Heart left ventricle (tissue), 13 donors: ENCODE results near the gene ZNF197.

ENCODE experiments used
- CTCF ChIP-seq, 12 donors: fragments of 200-600 bp; sonication (generic) in 4 of 12; IDR thresholded peaks; one replicate each; pipeline versions ENCODE4 v1.5.0 to v1.8.0; 2018 to 2022; ENCODE audit warnings: antibody characterized with exemption in 12 of 12, mild to moderate bottlenecking in 5 of 12
- POLR2A ChIP-seq, 2 donors: fragments of 450-650 bp; IDR thresholded peaks; one replicate each; pipeline ENCODE4 v1.6.1; 2017; ENCODE audit warnings: antibody characterized with exemption in 2 of 2, mild to moderate bottlenecking in 2 of 2, moderate library complexity in 2 of 2
- donor health status: ischemic (EF 13 %, LVEDD 7.1; RV severe dilation, severe dysfunction).
- donor health status: DM: no; HTN: yes; CAD: no.
- donor health status: DM: no; HTN: no; CAD: no.
- donor health status: ischemic (EF 25% LVEDD 6.9; RV normal size, moderate dysfunction).
- donor health status: ischemic (EF 25% LVEDD 5.7; RV mildly dilated, moderate dysfunction).
- donor health status: ischemic (EF 35%, LVEDD 5.7; RV mildly dilated, moderate dysfunction).
- donor health status: nonischemic (EF 11% LVEDD 7.7; RV severe dilation, severe dysfunction).
- donor health status: DM: yes; HTN: yes; CAD: no.
- donor health status: PGD.
- donor health status: ischemic (EF 29% LVEDD 5.4; RV normal size, mild dysfunction).
- donor health status: nonischemic (EF 23%, LVEDD 6.1; RV moderate dilation, normal function).

GRCh38 chr3:44687898-44688297 is 63.1 kb downstream of the ZNF197 start:
- TF ChIP-seq CTCF (IDR thresholded peaks at IDR 0.05), result no peak
- no peak for TF ChIP-seq POLR2A (IDR thresholded peaks at IDR 0.05)
